ENCODE results near the gene TRMT10C. TPM values are rescaled to one million over a fixed set of nuclear protein-coding genes. Genes with fewer than 3 reads are reported as not detected.
A peak's percentile ranks its signal among the peaks of the same experiment; 100 is the strongest.

TRMT10C gene
- total RNA-seq, 1 donor from 2014 or later = 17.0 TPM

- Mint-ChIP-seq H3K4me1 (ENCODE audit: low read depth) (peaks cover 42% of the 10 kb centered on the region), H3K9me3 (ENCODE audit: low read depth) (no peaks in the 10 kb centered on the region), H3K27ac (ENCODE audit: unreplicated experiment) (peak overlapping the region; percentile 100), H3K36me3 (ENCODE audit: low read depth) (peaks cover 5% of the 10 kb centered on the region), H3K27me3 (ENCODE audit: low read depth) (no peaks in the 10 kb centered on the region), H3K4me3 (ENCODE audit: unreplicated experiment) (peak overlapping the region; percentile 97)
- TF ChIP-seq CTCF (IDR thresholded peaks at IDR 0.05) = no peak
- DNase-seq (ENCODE audit: low spot score) = no peak
Measured at GRCh38 chr3:101574388-101575112, 12.9 kb downstream of the TRMT10C start.

- Mint-ChIP-seq H3K4me3 (ENCODE audit: unreplicated experiment) (no peak overlapping the region), H3K4me1 (ENCODE audit: low read depth) (peaks cover 53% of the 10 kb centered on the region), H3K27ac (ENCODE audit: unreplicated experiment) (no peak overlapping the region), H3K36me3 (ENCODE audit: low read depth) (peaks cover 7% of the 10 kb centered on the region), H3K27me3 (ENCODE audit: low read depth) (no peaks in the 10 kb centered on the region), H3K9me3 (ENCODE audit: low read depth) (no peaks in the 10 kb centered on the region)
- no peak for TF ChIP-seq CTCF (IDR thresholded peaks at IDR 0.05)
- no peak for DNase-seq (ENCODE audit: low spot score)
Measured at GRCh38 chr3:101577286-101577685, 15.6 kb downstream of the TRMT10C start.

- Mint-ChIP-seq H3K4me3 (ENCODE audit: unreplicated experiment) (no peak overlapping the region), H3K36me3 (ENCODE audit: low read depth) (peaks cover 13% of the 10 kb centered on the region), H3K9me3 (ENCODE audit: low read depth) (no peaks in the 10 kb centered on the region), H3K27me3 (ENCODE audit: low read depth) (no peaks in the 10 kb centered on the region), H3K27ac (ENCODE audit: unreplicated experiment) (no peak overlapping the region), H3K4me1 (ENCODE audit: low read depth) (no peaks in the 10 kb centered on the region)
- no peak for DNase-seq (ENCODE audit: low spot score)
- TF ChIP-seq CTCF (IDR thresholded peaks at IDR 0.05) = no peak
Measured at GRCh38 chr3:101588616-101589015, 26.9 kb downstream of the TRMT10C start.

- Mint-ChIP-seq H3K4me1 (ENCODE audit: low read depth) (no peaks in the 10 kb centered on the region), H3K27me3 (ENCODE audit: low read depth) (no peaks in the 10 kb centered on the region), H3K4me3 (ENCODE audit: unreplicated experiment) (no peak overlapping the region), H3K9me3 (ENCODE audit: low read depth) (no peaks in the 10 kb centered on the region), H3K27ac (ENCODE audit: unreplicated experiment) (no peak overlapping the region), H3K36me3 (ENCODE audit: low read depth) (peaks cover 16% of the 10 kb centered on the region)
- no peak for TF ChIP-seq CTCF (IDR thresholded peaks at IDR 0.05)
- no peak for DNase-seq (ENCODE audit: low spot score)
Measured at GRCh38 chr3:101591071-101591470, 29.4 kb downstream of the TRMT10C start.

GRCh38 chr3:101602731-101603130 lies 41.1 kb downstream of the TRMT10C start:
- no peak for TF ChIP-seq CTCF (IDR thresholded peaks at IDR 0.05)
- Mint-ChIP-seq H3K9me3 (ENCODE audit: low read depth) (peaks cover 3% of the 10 kb centered on the region), H3K27me3 (ENCODE audit: low read depth) (no peaks in the 10 kb centered on the region), H3K36me3 (ENCODE audit: low read depth) (peaks cover 5% of the 10 kb centered on the region), H3K4me1 (ENCODE audit: low read depth) (no peaks in the 10 kb centered on the region), H3K4me3 (ENCODE audit: unreplicated experiment) (no peak overlapping the region), H3K27ac (ENCODE audit: unreplicated experiment) (no peak overlapping the region)
- no peak for DNase-seq (ENCODE audit: low spot score)

Measured in chondrocyte (in vitro differentiated cells).